Omental fat pad (tissue), 4 donors: ENCODE results near the gene CAPNS2. TPM values are rescaled to one million over a fixed set of nuclear protein-coding genes. Genes with fewer than 3 reads are reported as not detected.

Source experiments
- ATAC-seq: fragments of 150-250 bp; one replicate; pipeline ENCODE4 v1.9.1; 2016; ENCODE audit warnings: mild to moderate bottlenecking, moderate library complexity; ENCODE audit not compliant: low FRiP score
- DNase-seq: peaks from one replicate; pipeline ENCODE4 v3.0.0-alpha.2; 2019; ENCODE audit warnings: low spot score
- CTCF ChIP-seq, 3 donors: fragments of 450-650 bp; IDR thresholded peaks; one replicate each; pipeline ENCODE4 v1.5.1; 2016 to 2017; ENCODE audit warnings: antibody characterized with exemption in 3 of 3, mild to moderate bottlenecking in 3 of 3, moderate library complexity in 2 of 3
- total RNA-seq, 4 donors: library from RNA; depleted of rRNA; stranded (reverse); fragments of >200 nt; gene quantifications; one replicate each; pipeline ENCODE4 v1.1.0, GENCODE V29; 2016

CAPNS2 gene
- total RNA-seq, 4 donors from 2014 or later, result 0.75 to 0.95 TPM; not detected in 2

GRCh38 chr16:55555436-55555835, 11.0 kb upstream of the CAPNS2 start:
- ATAC-seq (no peak), DNase-seq (no peak)
- TF ChIP-seq CTCF (IDR thresholded peaks at IDR 0.05), result no peak

- TF ChIP-seq CTCF (IDR thresholded peaks at IDR 0.05), result no peak
- ATAC-seq, result no peak
- no peak for DNase-seq
These were observed 9.3 kb upstream of the CAPNS2 start for GRCh38 chr16:55557186-55557585.

GRCh38 chr16:55559233-55559632, 7.3 kb upstream of the CAPNS2 start:
- ATAC-seq, result no peak
- TF ChIP-seq CTCF (IDR thresholded peaks at IDR 0.05), result no peak

GRCh38 chr16:55559933-55560516, 6.5 kb upstream of the CAPNS2 start:
- no peak for DNase-seq
- no peak for ATAC-seq
- no peak for TF ChIP-seq CTCF (IDR thresholded peaks at IDR 0.05)

More at GRCh38 chr16:55559233-55559632, 7.3 kb upstream of the CAPNS2 start:
- no peak for DNase-seq

- ATAC-seq (no peak), DNase-seq (no peak)
- TF ChIP-seq CTCF (IDR thresholded peaks at IDR 0.05), result no peak
These were observed 5.1 kb upstream of the CAPNS2 start for GRCh38 chr16:55561319-55561848.

- ATAC-seq (no peak), DNase-seq (no peak)
- TF ChIP-seq CTCF (IDR thresholded peaks at IDR 0.05), result no peak
These were observed 3.5 kb upstream of the CAPNS2 start for GRCh38 chr16:55562936-55563335.

GRCh38 chr16:55563797-55564196, 2.7 kb upstream of the CAPNS2 start:
- no peak for DNase-seq
- ATAC-seq, result no peak
- TF ChIP-seq CTCF (IDR thresholded peaks at IDR 0.05), result no peak
